Kidney (tissue), 14 donors: Measurements from ENCODE around the gene FOXRED2. TPM values are rescaled to one million over a fixed set of nuclear protein-coding genes. Genes with fewer than 3 reads are reported as not detected.

ENCODE experiments used
- DNase-seq, 5 donors: peaks; one replicate each; pipeline ENCODE4 v3.0.0-alpha.2; 2013 to 2020
- FAIRE-seq: peaks from 2 replicates; lab custom pipeline; 2012; peaks lifted over from hg19 to GRCh38; lab: Jason Lieb, UNC
- H3K27ac ChIP-seq, 2 donors: one replicate each; pipeline ENCODE4 v1.7.0; 2013; ENCODE audit warnings: low read depth in 2 of 2, low read length in 2 of 2, inconsistent platforms in 1 of 2
- H3K27me3 ChIP-seq: one replicate; pipeline ENCODE4 v1.7.1; 2013; ENCODE audit warnings: low read length, inconsistent platforms; ENCODE audit not compliant: control insufficient read depth, insufficient read depth
- H3K36me3 ChIP-seq, 3 donors: one replicate each; pipeline versions ENCODE4 v1.7.0 to v1.7.1; 2013; ENCODE audit warnings: low read length in 3 of 3, control low read depth in 1 of 3, inconsistent platforms in 1 of 3; ENCODE audit not compliant: insufficient read depth in 3 of 3, control insufficient read depth in 2 of 3
- H3K4me1 ChIP-seq, 3 donors: one replicate each; pipeline versions ENCODE4 v1.7.0 to v1.7.1; 2013; ENCODE audit warnings: low read length in 3 of 3, inconsistent platforms in 1 of 3, low read depth in 1 of 3; ENCODE audit not compliant: control insufficient read depth in 2 of 3, insufficient read depth in 2 of 3
- H3K4me3 ChIP-seq, 3 donors: one replicate each; pipeline versions ENCODE4 v1.7.0 to v1.8.1; 2013; ENCODE audit warnings: low read length in 3 of 3, control low read depth in 1 of 3, inconsistent platforms in 1 of 3
- H3K9ac ChIP-seq, 3 donors: one replicate each; pipeline versions ENCODE4 v1.7.0 to v1.7.1; 2013; ENCODE audit warnings: low read length in 3 of 3, control low read depth in 1 of 3, inconsistent platforms in 1 of 3
- H3K9me3 ChIP-seq, 3 donors: one replicate each; pipeline versions ENCODE4 v1.7.0 to v1.7.1; 2013; ENCODE audit warnings: low read length in 3 of 3, control low read depth in 1 of 3, inconsistent platforms in 1 of 3; ENCODE audit not compliant: control insufficient read depth in 2 of 3, insufficient read depth in 1 of 3
- CTCF ChIP-seq: IDR thresholded peaks from 3 replicates; pipeline ENCODE4 v1.5.1; 2012; ENCODE audit warnings: mild to moderate bottlenecking, moderate library complexity, borderline replicate concordance; ENCODE audit not compliant: insufficient read depth; ENCODE audit errors: extremely low read depth
- intact Hi-C: fragments of 100-400 bp; cut with DNase I; formaldehyde crosslinking; loops from one replicate; pipeline ENCODE4 v1.11.1; 2022
- polyA plus RNA-seq: library from polyadenylated mRNA; stranded (reverse); fragments of 350-450 nt; fragmentation: Illumina TruSeq; extraction: RNeasy Lipid Tissue Mini Kit (QIAGEN cat#74804); gene quantifications from one replicate; pipeline ENCODE4 v1.2.3, GENCODE V29; 2014; ENCODE audit warnings: low read depth, low replicate concordance; ENCODE audit not compliant: insufficient read depth
- total RNA-seq: library from RNA; stranded (reverse); fragmentation: NEBNext Ultra II Directional; extraction: Animal tissue kit (Norgen Biotek cat#: 25700); gene quantifications from one replicate; pipeline ENCODE4 v1.2.1, GENCODE V29; 2021
- donor health status: control.
- donor health status: control.
- donor health status: control.
- donor health status: control.
- donor health status: control.
- donor health status: DM: yes; HTN: yes; CAD: no.
- donor health status: Normal renal cell carcinoma (clear cell type).

The FOXRED2 gene
- total and polyA plus RNA-seq, 2 donors from 2014 or later = 6.5 to 8.5 TPM

DNA sequence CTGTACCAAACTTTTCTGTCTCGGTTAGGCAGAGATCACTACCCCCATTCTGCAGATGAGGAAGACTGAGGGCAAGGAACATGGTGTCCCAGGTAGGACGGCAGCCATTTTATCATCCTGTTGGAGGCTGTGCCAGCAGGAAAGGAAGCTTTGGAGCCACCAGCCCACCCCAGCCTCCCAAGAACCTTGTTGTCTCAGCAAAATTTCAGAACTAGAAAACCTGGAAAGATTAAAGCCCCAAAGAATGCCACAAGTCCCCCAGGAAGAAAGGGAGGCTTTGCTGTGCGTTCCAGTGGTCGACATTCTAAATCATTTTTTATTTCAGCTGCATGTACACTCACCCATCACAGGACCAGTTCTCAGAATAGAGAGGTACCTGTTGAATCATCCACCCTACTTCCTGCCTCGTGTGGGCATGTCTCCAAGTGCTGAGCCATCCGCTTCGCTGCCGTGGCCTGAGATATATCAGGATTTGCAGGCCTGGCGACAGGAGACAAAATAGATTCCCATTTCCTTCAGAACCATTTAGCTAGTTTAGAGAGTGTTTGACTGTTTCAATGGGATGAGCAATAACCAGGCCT, 35.1 kb upstream of the FOXRED2 start:
- FAIRE-seq = no peak
- intact Hi-C loops = no loop called here
- Histone ChIP-seq H3K27me3 (no peaks in the 10 kb centered on the region), H3K4me3 (no peak overlapping the region), H3K9me3 (no peaks in the 10 kb centered on the region), H3K36me3 (no peaks in the 10 kb centered on the region), H3K9ac (no peak overlapping the region), H3K27ac (no peak overlapping the region), H3K4me1 (no peaks in the 10 kb centered on the region)
- no peak for DNase-seq
- TF ChIP-seq CTCF = no peak

GRCh38 chr22:36540867-36541642, 34.2 kb upstream of the FOXRED2 start:
- Histone ChIP-seq H3K27ac (no peak overlapping the region), H3K9me3 (no peaks in the 10 kb centered on the region), H3K27me3 (no peaks in the 10 kb centered on the region), H3K4me3 (no peak overlapping the region), H3K36me3 (no peaks in the 10 kb centered on the region), H3K9ac (no peak overlapping the region), H3K4me1 (no peaks in the 10 kb centered on the region)
- intact Hi-C loops = no loop called here
- TF ChIP-seq CTCF = no peak
- FAIRE-seq (no peak), DNase-seq (peak in 3 of 5 donors; percentile 60 to 85 (median 79))

DNA sequence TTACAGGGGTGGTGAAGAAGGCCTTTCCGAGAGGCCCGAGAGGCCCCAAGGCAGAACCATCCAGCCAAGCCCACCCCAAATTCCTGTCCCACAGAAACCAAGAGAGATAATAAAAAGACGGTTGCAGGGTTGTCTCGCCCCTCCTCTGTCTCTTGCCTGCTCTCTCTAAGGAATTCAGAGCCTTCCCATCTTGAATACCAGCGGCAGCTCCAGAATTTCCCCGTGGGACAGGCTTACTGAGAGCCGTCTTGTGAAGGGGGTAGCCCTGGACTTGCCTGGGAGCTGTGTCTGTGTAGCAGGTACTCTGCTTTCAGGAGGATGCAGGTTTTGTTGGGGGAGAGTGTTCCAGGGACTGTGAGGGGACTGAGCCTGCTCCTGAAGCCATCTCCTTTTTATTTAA, 31.7 kb upstream of the FOXRED2 start:
- FAIRE-seq (no peak), DNase-seq (no peak)
- H3K36me3 ChIP-seq = no peaks in the 10 kb centered on the region
- H3K9ac ChIP-seq = no peak overlapping the region
- no peak overlapping the region for H3K27ac ChIP-seq
- no peak for TF ChIP-seq CTCF
- H3K9me3 ChIP-seq = no peaks in the 10 kb centered on the region
- intact Hi-C loops = no loop called here
- H3K4me1 ChIP-seq = no peaks in the 10 kb centered on the region
- H3K27me3 ChIP-seq = no peaks in the 10 kb centered on the region
- H3K4me3 ChIP-seq = no peak overlapping the region
